GM12892 (cell line): ENCODE data around the gene MYO1C.

Experiments used
- POLR2A ChIP-seq: IDR thresholded peaks from 2 replicates; pipeline ENCODE4 v1.6.1; 2011; ENCODE audit warnings: low read depth, low read length, control low read depth
- POLR2AphosphoS5 ChIP-seq: IDR thresholded peaks from 2 replicates; pipeline ENCODE4 v1.6.1; 2011; ENCODE audit warnings: low read depth, low read length, control low read depth
- TAF1 ChIP-seq: IDR thresholded peaks from 2 replicates; pipeline ENCODE4 v1.6.1; 2011; ENCODE audit warnings: low read depth, mild to moderate bottlenecking, control low read depth, low read length, borderline replicate concordance

- no peak for TF ChIP-seq POLR2A
- no peak for TF ChIP-seq POLR2AphosphoS5
- no peak for TF ChIP-seq TAF1
These were observed 45.4 kb downstream of the MYO1C start for GRCh38 chr17:1447052-1447451.
